H9 (cell line): ENCODE measurements around the gene STT3A. TPM values are rescaled to one million over a fixed set of nuclear protein-coding genes. Genes with fewer than 3 reads are reported as not detected.

Source experiments
- DNase-seq: peaks from one replicate; pipeline ENCODE4 v3.0.0-alpha.2; 2017
- H2AFZ ChIP-seq: one replicate; pipeline ENCODE4 v1.6.1; 2013; ENCODE audit warnings: mild to moderate bottlenecking, low read length, control low read depth, moderate library complexity
- H2AK5ac ChIP-seq: 2 replicates; pipeline ENCODE4 v1.6.1; 2013; ENCODE audit warnings: low read length, control low read depth, mixed read lengths; ENCODE audit not compliant: insufficient read length
- H2BK120ac ChIP-seq: one replicate; pipeline ENCODE4 v1.6.1; 2013; ENCODE audit warnings: low read depth, mild to moderate bottlenecking, low read length, control low read depth, inconsistent platforms; ENCODE audit not compliant: poor library complexity, severe bottlenecking
- H2BK12ac ChIP-seq: 2 replicates; pipeline ENCODE4 v1.6.1; 2013; ENCODE audit warnings: low read length, control low read depth, mixed read lengths, low read depth; ENCODE audit not compliant: insufficient read length
- H2BK15ac ChIP-seq: 2 replicates; pipeline ENCODE4 v1.6.1; 2013; ENCODE audit warnings: low read depth, low read length, control low read depth
- H2BK20ac ChIP-seq: one replicate; pipeline ENCODE4 v1.6.1; 2013; ENCODE audit warnings: low read depth, mild to moderate bottlenecking, low read length, control low read depth, inconsistent platforms; ENCODE audit not compliant: poor library complexity, severe bottlenecking
- H2BK5ac ChIP-seq: 2 replicates; pipeline ENCODE4 v1.6.1; 2013; ENCODE audit warnings: low read length, control low read depth, mixed read lengths; ENCODE audit not compliant: insufficient read length
- H3K14ac ChIP-seq: 2 replicates; pipeline ENCODE4 v1.6.1; 2013; ENCODE audit warnings: low read length, control low read depth; ENCODE audit not compliant: insufficient read depth
- H3K18ac ChIP-seq: 2 replicates; pipeline ENCODE4 v1.6.1; 2013; ENCODE audit warnings: low read depth, mild to moderate bottlenecking, mixed read lengths, low read length, control low read depth; ENCODE audit not compliant: insufficient read length
- H3K23ac ChIP-seq: 2 replicates; pipeline ENCODE4 v1.6.1; 2013; ENCODE audit warnings: low read length, control low read depth, mixed read lengths, low read depth; ENCODE audit not compliant: insufficient read length
- H3K23me2 ChIP-seq: 2 replicates; pipeline ENCODE4 v1.6.1; 2013; ENCODE audit warnings: low read depth, mild to moderate bottlenecking, mixed read lengths, low read length, control low read depth; ENCODE audit not compliant: insufficient read length, poor library complexity, severe bottlenecking
- H3K27ac ChIP-seq: 2 replicates; pipeline ENCODE4 v1.5.1; 2013; ENCODE audit warnings: low read length, control low read depth, mixed read lengths, low read depth; ENCODE audit not compliant: insufficient read length
- H3K27me3 ChIP-seq: 2 replicates; pipeline ENCODE4 v1.6.1; 2013; ENCODE audit warnings: low read length, control low read depth, inconsistent platforms; ENCODE audit not compliant: insufficient read depth
- H3K4ac ChIP-seq: 2 replicates; pipeline ENCODE4 v1.6.1; 2013; ENCODE audit warnings: low read depth, mild to moderate bottlenecking, control low read depth, inconsistent platforms, low read length, moderate library complexity
- H3K4me1 ChIP-seq: 2 replicates; pipeline ENCODE4 v1.6.1; 2013; ENCODE audit warnings: low read length, control low read depth, inconsistent platforms; ENCODE audit not compliant: insufficient read depth
- H3K4me2 ChIP-seq: 2 replicates; pipeline ENCODE4 v1.6.1; 2013; ENCODE audit warnings: low read length, control low read depth, mixed read lengths; ENCODE audit not compliant: insufficient read length, insufficient read depth
- H3K56ac ChIP-seq: 2 replicates; pipeline ENCODE4 v1.6.1; 2013; ENCODE audit warnings: low read depth, mild to moderate bottlenecking, mixed read lengths, low read length, control low read depth; ENCODE audit not compliant: insufficient read length
- H3K79me1 ChIP-seq: 2 replicates; pipeline ENCODE4 v1.6.1; 2013; ENCODE audit warnings: low read depth, mild to moderate bottlenecking, moderate library complexity, low read length, control low read depth, inconsistent platforms; ENCODE audit not compliant: insufficient read depth, poor library complexity, severe bottlenecking
- H3K79me2 ChIP-seq: 2 replicates; pipeline ENCODE4 v1.6.1; 2013; ENCODE audit warnings: low read length, control low read depth, inconsistent platforms; ENCODE audit not compliant: insufficient read depth
- H3K9ac ChIP-seq: 2 replicates; pipeline ENCODE4 v1.6.1; 2013; ENCODE audit warnings: low read length, control low read depth, mixed read lengths; ENCODE audit not compliant: insufficient read length; ENCODE audit errors: extremely low read depth
- H3K9me3 ChIP-seq: one replicate; pipeline ENCODE4 v1.6.1; 2013; ENCODE audit warnings: low read depth, low read length, inconsistent platforms; ENCODE audit not compliant: control insufficient read depth
- H3T11ph ChIP-seq: one replicate; pipeline ENCODE4 v1.6.1; 2013; ENCODE audit warnings: mild to moderate bottlenecking, low read length, control low read depth, inconsistent platforms
- H4K20me1 ChIP-seq: one replicate; pipeline ENCODE4 v1.6.1; 2013; ENCODE audit not compliant: control insufficient read depth, insufficient read length, insufficient read depth
- H4K5ac ChIP-seq: 2 replicates; pipeline ENCODE4 v1.6.1; 2013; ENCODE audit warnings: low read depth, mild to moderate bottlenecking, mixed read lengths, low read length, control low read depth; ENCODE audit not compliant: insufficient read length
- H4K8ac ChIP-seq: replicated peaks from 2 replicates; pipeline ENCODE4 v1.6.1; 2013; ENCODE audit warnings: low read length, control low read depth, mixed read lengths, low read depth; ENCODE audit not compliant: insufficient read length
- H4K91ac ChIP-seq: 2 replicates; pipeline ENCODE4 v1.6.1; 2013; ENCODE audit warnings: low read depth, mild to moderate bottlenecking, moderate library complexity, mixed read lengths, low read length, control low read depth; ENCODE audit not compliant: insufficient read length
- H3K27ac Mint-ChIP-seq, 3 experiments: 2 replicates in 2 of 3; 3 replicates in 1 of 3; pipeline ENCODE4 v1.8.0; 2020 to 2021; ENCODE audit warnings: mixed read lengths in 3 of 3, mild to moderate bottlenecking in 1 of 3, moderate library complexity in 1 of 3
- H3K27me3 Mint-ChIP-seq: 2 replicates; pipeline ENCODE4 v1.8.0; 2021; ENCODE audit warnings: low read depth, mild to moderate bottlenecking, moderate library complexity, mixed read lengths
- H3K36me3 Mint-ChIP-seq, 3 experiments: 2 replicates in 2 of 3; 3 replicates in 1 of 3; pipeline ENCODE4 v1.8.0; 2020 to 2021; ENCODE audit warnings: low read depth in 3 of 3, mixed read lengths in 3 of 3; ENCODE audit not compliant: insufficient read depth in 1 of 3
- H3K4me1 Mint-ChIP-seq, 2 experiments: 2 replicates each; pipeline ENCODE4 v1.8.0; 2020; ENCODE audit warnings: mixed read lengths in 2 of 2
- H3K4me3 Mint-ChIP-seq, 2 experiments: 2 replicates in 1 of 2; 3 replicates in 1 of 2; pipeline ENCODE4 v1.8.0; 2020 to 2021; ENCODE audit warnings: mild to moderate bottlenecking in 2 of 2, mixed read lengths in 2 of 2, moderate library complexity in 1 of 2
- H3K9me3 Mint-ChIP-seq, 2 experiments: 2 replicates in 1 of 2; 3 replicates in 1 of 2; pipeline ENCODE4 v1.8.0; 2020; ENCODE audit warnings: mild to moderate bottlenecking in 2 of 2, mixed read lengths in 2 of 2, moderate library complexity in 1 of 2
- CTCF ChIP-seq: fragments of 200-600 bp; sonication (generic); conservative IDR thresholded peaks from 3 replicates; pipeline ENCODE4 v1.8.0; 2021; ENCODE audit warnings: antibody characterized with exemption, mild to moderate bottlenecking
- WGBS: extraction: QIAGEN DNeasy Blood & Tissue Kit; methylation state at CpG from one replicate; pipeline ENCODE4 v1.1.7; 2013; ENCODE audit warnings: missing lambda C conversion rate, low lambda C conversion rate, mixed read lengths; ENCODE audit not compliant: insufficient read length; ENCODE audit errors: extremely low coverage; 5-methylcytosine and 5-hydroxymethylcytosine counted together
- total RNA-seq: library from RNA; stranded (reverse); gene quantifications from 2 replicates; pipeline ENCODE4 v1.2.1, GENCODE V29; 2021

STT3A gene
- total RNA-seq, 1 experiment from 2014 or later: 128 TPM

GRCh38 chr11:125554038-125554437, 38.6 kb upstream of the STT3A start:
- Histone ChIP-seq H3K9me3 (peaks cover 25% of the 10 kb centered on the region), H4K20me1 (no peaks in the 10 kb centered on the region), H4K91ac (no peak overlapping the region), H2BK15ac (no peak overlapping the region), H3K23ac (no peak overlapping the region), H3K27ac (no peak overlapping the region), H2BK120ac (no peak overlapping the region), H3K14ac (no peak overlapping the region), H4K5ac (no peak overlapping the region), H3T11ph (no peak overlapping the region), H4K8ac (no peak overlapping the region), H2AK5ac (no peak overlapping the region), H3K56ac (no peak overlapping the region), H3K4ac (no peak overlapping the region), H3K27me3 (no peaks in the 10 kb centered on the region), H2AFZ (no peak overlapping the region), H2BK12ac (no peak overlapping the region), H3K79me2 (no peaks in the 10 kb centered on the region), H3K18ac (no peak overlapping the region), H3K79me1 (no peaks in the 10 kb centered on the region), H3K23me2 (no peaks in the 10 kb centered on the region), H2BK20ac (no peak overlapping the region), H3K4me1 (no peaks in the 10 kb centered on the region), H3K9ac (no peak overlapping the region), H2BK5ac (no peak overlapping the region), H3K4me2 (no peak overlapping the region)
- Mint-ChIP-seq H3K27ac (no peak overlapping the region), H3K4me3 (no peak overlapping the region), H3K9me3 (peaks cover 50 to 55% of the 10 kb centered on the region in 2 experiments), H3K4me1 (no peaks in the 10 kb centered on the region), H3K27me3 (peaks cover 4% of the 10 kb centered on the region; the same call in 1 of the 2 replicates), H3K36me3 (peaks cover 19 to 37% (median 29%) of the 10 kb centered on the region in 3 experiments)
- no CpG with 5 or more reads among the region's 3 CpGs for WGBS
- DNase-seq: no peak
- no peak for TF ChIP-seq CTCF
